ENCODE results near the gene LRCOL1.
"Not testable (repeated sequence)": the region's sequence is repeated elsewhere in the genome, so short reads cannot be mapped to it uniquely, and the experiment has no call there.

The LRCOL1 gene

GRCh38 chr12:132600048-132601032, 10.0 kb downstream of the LRCOL1 start:
- DNase-seq = peak; percentile 96

- not testable (repeated sequence) for DNase-seq
Observed at GRCh38 chr12:132599502-132599901, 10.9 kb downstream of the LRCOL1 start.

DNA sequence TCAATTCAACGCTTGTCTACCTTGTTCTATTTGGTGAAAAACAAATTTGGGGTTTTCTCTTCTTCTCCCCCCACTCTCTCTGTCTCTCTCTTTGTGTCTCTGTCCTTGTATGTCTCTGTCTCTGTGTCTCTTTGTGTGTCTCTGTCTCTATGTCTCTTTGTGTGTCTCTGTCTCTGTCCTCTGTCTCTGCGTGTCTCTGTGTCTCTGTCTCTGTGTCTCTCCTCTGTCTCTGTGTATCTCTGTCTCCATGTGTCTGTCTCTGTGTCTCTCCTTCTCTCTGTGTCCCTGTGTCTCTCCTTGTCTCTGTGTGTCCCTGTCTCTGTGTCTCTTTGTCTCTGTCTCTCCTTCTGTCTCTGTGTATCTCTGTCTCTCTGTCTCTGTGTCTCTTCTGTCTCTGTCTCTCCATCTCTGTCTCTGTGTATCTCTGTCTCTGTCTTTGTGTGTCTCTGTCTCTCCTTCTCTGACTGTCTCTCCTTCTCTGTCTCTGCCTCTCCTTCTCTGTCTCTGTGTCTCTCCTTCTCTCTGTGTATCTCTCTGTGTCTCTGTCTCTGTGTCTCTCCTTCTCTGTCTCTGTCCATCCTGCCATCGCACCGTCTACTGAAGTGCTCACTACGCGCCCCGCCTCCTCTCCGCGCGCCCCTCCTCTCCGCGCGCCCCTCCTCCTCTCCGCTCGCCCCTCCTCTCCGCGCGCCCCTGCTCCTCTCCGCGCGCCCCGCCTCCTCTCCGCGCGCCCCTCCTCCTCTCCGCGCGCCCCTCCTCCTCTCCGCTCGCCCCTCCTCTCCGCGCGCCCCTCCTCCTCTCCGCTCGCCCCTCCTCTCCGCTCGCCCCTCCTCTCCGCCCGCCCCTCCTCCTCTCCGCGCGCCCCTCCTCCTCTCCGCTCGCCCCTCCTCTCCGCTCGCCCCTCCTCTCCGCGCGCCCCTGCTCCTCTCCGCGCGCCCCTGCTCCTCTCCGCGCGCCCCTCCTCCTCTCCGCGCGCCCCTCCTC, 12.8 kb downstream of the LRCOL1 start:
- peak; percentile 65 for DNase-seq

DNA sequence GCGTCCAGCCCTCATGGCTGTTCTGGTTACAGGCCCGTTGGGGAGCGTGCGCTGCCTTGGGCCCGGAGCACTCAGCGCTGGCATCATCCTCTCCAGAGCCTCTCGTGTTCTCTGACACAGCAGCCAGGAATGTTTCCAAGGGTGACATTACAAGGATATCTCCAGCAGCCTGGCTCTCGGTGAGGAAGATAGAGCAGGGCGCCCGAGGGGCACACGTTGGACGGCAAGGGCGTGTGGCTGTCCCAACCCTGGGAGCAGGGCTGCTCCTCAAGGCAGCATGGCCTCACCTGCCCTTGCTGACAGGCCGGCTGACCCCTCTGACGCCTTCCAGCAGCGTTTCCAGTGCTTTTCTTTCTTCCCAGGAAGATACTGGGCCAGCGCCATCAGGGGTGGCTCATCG, 14.4 kb downstream of the LRCOL1 start:
- DNase-seq = no peak

GRCh38 chr12:132595183-132595582, 15.2 kb downstream of the LRCOL1 start:
- no peak for DNase-seq

DNA sequence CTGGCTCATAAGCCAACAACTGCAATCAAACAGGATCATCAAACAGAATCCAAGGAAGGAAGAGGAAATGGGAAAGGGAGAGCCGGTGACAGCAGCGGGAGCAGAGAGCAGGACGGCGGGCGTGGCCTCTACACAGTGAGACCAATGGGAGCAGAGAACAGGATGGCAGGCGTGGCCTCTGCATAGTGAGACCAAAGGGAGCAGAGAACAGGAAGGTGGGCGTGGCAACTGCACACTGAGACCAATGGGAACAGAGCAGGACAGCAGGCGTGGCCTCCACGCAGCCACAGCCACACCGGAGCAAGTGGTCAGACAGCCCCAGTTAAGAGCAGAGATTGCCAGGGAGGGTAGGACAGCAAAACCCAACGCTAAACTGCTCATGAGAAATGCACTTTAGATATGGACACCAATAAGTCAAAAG, 16.4 kb downstream of the LRCOL1 start:
- DNase-seq = peak; percentile 91

DNA sequence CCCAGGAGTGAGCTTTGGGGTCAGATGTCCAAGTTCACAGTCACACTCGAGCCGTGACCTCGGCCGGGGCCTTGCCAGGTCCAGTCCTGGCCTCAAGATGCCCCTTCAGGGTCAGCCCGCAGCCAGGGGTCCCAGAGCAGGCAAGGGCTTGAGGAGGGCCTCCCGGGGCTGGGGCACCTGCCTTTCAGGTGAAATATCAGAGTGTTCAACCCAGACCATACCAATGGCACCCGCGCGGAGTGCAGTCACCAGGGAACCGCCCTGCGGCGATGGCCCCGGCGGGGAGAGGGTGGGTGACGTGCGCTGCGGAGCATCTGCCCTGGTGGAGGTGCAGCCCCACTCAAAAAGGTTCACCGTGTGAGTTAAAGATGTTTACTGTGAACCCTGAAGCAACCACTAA, 16.9 kb downstream of the LRCOL1 start:
- peak; percentile 41 for DNase-seq

DNA sequence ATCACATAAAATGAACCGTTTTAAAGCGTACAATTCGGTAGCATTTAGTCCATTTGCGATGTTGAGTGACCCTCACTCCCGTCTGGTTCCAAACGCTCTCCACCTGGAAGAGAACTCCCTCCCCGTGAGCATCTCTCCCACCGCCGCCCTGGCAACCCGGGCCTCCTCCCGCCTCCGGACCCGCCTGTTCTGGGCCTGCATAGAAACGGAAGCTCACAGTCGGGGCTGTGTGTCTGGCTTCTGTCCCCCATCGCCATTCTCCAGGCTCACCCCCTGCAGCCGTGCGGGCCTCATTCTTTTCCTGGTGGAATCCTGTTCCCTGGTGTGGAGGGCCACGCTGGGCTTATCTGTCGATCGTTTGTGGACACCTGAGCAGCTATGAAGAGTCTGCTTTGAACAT, 17.3 kb downstream of the LRCOL1 start:
- no peak for DNase-seq

GRCh38 chr12:132592282-132592970, 18.0 kb downstream of the LRCOL1 start:
- DNase-seq = no peak

DNA sequence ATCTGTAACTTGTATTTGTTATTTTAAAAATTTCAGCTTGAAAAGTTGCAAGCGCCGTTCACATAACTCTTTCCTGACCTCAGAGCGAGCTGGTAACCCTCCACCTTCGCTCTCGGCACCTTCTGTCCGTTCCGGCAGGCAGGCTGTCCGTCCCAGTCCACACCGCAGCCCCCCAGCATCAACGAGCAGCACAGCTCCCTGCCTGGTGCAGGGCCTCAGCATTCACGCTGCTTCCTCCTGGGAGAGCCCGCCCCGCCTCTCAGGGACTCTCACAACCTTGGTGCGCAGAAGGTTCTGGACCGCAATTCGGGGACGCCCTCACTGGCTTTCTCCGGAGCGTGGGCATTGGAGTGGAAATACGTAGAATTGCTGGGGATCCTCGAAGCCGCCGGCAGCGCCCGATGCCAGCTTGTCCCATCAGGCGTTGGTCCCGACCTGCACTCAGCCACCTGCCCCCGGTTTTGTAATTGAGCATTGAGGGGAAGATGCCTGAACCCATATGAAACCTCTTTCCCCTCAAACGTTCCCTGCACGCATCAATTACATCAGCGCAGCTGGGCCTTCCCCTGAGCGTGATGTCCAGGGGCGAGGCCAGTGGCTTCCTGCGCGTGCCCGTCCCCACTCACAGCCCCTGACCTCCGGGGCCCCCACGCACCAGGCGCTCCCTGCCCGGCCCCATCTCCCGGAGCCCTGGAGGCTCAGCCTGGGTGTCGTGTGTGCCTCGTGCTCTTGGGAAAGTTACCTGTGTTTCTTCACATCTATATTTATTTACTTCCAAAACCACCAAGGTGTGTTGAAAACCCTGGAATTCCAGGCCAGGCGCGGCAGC, 19.1 kb downstream of the LRCOL1 start:
- no peak for DNase-seq

GRCh38 chr12:132588821-132589669, 21.3 kb downstream of the LRCOL1 start:
- no peak for DNase-seq

DNA sequence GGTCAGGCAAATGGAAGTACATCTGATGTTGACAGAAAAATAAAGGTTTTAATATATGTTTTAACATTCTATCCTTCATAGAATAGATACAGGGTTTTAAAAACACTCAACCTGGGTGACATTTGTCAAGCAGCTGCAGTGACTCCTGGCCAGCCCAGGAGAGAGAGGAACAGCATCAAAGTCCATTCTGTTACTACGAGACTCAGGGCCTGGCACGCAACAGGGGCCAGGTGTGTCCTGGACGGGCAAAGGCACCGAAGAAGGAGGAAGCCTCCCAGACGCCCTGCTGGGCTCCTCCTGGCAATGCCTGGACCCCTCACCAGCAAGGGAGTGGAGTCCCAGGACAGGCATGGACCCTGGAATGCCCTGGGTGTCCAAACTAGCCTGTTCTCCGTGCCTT, 22.1 kb downstream of the LRCOL1 start:
- DNase-seq = no peak

DNA sequence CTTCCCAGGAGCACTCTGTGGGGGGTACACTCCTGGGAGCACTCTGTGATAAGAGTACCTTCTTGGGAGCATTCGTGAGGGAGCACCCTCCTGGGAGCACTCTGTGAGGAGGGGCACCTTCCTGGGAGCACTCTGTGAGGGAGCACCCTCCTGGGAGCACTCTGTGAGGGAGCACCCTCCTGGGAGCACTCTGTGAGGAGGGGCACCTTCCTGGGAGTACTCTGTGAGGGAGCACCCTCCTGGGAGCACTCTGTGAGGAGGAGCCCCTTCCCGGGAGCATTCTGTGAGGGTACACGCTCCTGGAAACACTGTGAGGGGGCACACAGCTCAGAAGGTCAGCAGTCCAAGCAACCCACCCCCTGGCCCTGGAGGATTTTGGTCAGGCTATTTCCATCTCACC, 22.6 kb downstream of the LRCOL1 start:
- DNase-seq = no peak

GRCh38 chr12:132586929-132587328, 23.5 kb downstream of the LRCOL1 start:
- no peak for DNase-seq

GRCh38 chr12:132585177-132585576, 25.2 kb downstream of the LRCOL1 start:
- DNase-seq = no peak

GRCh38 chr12:132584429-132584828, 26.0 kb downstream of the LRCOL1 start:
- no peak for DNase-seq

DNA sequence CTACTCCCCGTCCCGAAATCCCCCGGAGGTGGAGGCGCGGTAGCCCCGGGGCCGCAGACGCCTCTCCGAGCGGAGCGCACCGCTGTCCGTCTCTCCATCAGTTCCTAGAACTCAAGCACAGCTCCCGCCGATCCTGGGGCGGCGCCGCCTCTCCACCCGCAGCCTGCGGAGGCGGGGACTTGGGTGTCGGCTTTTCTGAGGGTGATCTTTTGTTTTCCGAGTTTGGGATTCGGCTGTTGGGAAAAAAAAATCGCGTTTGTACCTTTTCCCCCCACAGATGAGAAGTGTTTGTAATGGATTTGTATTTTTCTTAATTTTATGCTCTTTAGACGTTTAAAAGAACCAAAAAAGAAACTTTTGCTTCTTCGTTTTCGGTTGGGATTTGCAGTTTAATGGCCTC, 26.6 kb downstream of the LRCOL1 start:
- no peak for DNase-seq

- DNase-seq = no peak
Observed at GRCh38 chr12:132583411-132583710, 27.0 kb downstream of the LRCOL1 start.

- no peak for DNase-seq
Observed at GRCh38 chr12:132582582-132583410, 27.6 kb downstream of the LRCOL1 start.

- DNase-seq = no peak
Observed at GRCh38 chr12:132582058-132582420, 28.3 kb downstream of the LRCOL1 start.

Measured in NCI-H345 (cell line).